HUES64 (cell line): Measurements from ENCODE around the gene NR5A1.
A peak's percentile ranks its signal among the peaks of the same experiment; 100 is the strongest.

Source experiments
- H3K27ac ChIP-seq: 2 replicates; pipeline ENCODE4 v1.7.0; 2013; ENCODE audit warnings: low read depth, low read length, inconsistent platforms
- H3K27me3 ChIP-seq: 2 replicates; pipeline ENCODE4 v1.6.1; 2013; ENCODE audit warnings: mild to moderate bottlenecking, low read length; ENCODE audit not compliant: insufficient read depth
- H3K36me3 ChIP-seq: 2 replicates; pipeline ENCODE4 v1.6.1; 2013; ENCODE audit warnings: mild to moderate bottlenecking, low read length; ENCODE audit not compliant: insufficient read depth
- H3K4me1 ChIP-seq: 2 replicates; pipeline ENCODE4 v1.6.1; 2013; ENCODE audit warnings: mild to moderate bottlenecking, low read length, moderate library complexity; ENCODE audit not compliant: insufficient read depth
- H3K4me3 ChIP-seq: 2 replicates; pipeline ENCODE4 v1.5.1; 2013; ENCODE audit warnings: mild to moderate bottlenecking, low read length, moderate library complexity
- H3K9ac ChIP-seq: 2 replicates; pipeline ENCODE4 v1.6.1; 2013; ENCODE audit warnings: mild to moderate bottlenecking, low read depth, low read length
- H3K9me3 ChIP-seq: 2 replicates; pipeline ENCODE4 v1.6.1; 2013; ENCODE audit warnings: low read depth, low read length; ENCODE audit not compliant: insufficient read depth
- WGBS: fragments of 150-250, 120-280 bp; methylation state at CpG from one replicate; pipeline ENCODE4 v1.1.7; 2013; ENCODE audit warnings: missing lambda C conversion rate; 5-methylcytosine and 5-hydroxymethylcytosine counted together

NR5A1 gene

DNA sequence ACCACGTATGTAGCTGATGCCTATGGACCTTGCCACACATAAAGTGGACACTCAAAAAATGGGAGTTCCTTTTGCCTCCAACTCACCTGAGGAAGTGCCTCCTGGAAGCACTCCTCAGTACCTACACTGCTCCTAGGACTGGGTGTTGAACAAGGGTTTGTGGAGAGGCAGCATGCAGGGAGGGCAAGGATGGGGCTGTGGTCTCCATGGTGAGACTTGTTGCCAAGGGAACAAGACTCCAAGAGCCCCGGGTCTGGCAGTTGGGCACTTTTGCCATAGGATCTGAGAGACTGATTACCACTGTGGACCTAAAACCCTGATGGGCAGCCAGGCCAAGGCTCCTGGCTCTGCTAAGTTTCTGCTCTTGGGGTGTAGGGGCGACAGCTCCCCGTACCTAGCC, 6.9 kb upstream of the NR5A1 start:
- Histone ChIP-seq H3K9ac (no peak overlapping the region), H3K4me1 (no peaks in the 10 kb centered on the region; the same call in 1 of the 2 replicates), H3K36me3 (peaks cover 3% of the 10 kb centered on the region; the same call in 1 of the 2 replicates), H3K4me3 (no peak overlapping the region), H3K27ac (no peak overlapping the region), H3K27me3 (no peaks in the 10 kb centered on the region), H3K9me3 (no peaks in the 10 kb centered on the region)
- 91% methylated on average over 4 of the region's 4 CpGs for WGBS

DNA sequence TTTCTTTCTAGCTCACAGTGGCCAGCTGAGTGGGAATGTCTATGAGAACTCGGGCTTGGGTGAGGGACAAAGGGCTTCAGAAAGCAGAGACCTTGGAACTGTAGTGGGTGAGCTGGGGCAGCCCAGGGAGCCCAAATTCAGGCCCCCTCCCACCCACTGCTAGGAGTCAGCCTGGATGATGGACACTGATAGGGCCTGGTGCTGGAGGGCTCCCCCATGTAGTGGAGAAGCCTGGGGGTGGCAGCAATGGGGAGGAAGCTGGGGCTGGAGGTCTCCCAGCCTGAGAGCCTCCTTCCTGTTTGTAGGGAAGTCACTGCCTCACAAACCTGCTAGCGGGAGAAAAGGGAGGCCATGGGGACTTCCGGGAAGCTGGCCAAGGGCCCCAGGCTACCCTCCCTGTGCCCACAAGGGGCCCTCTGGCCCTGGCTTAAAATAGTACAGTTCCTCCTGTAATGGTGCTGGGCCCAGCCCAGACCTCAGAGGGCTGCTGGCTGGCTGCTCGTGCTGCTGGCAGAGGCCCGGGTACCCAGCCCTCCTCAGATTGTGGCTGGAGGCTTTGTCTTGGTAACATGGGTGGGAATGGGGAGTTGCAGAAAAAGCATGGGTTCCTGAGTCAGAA, 6.3 kb upstream of the NR5A1 start:
- H3K4me1 ChIP-seq, result no peaks in the 10 kb centered on the region; the same call in 1 of the 2 replicates
- no peaks in the 10 kb centered on the region for H3K36me3 ChIP-seq

DNA sequence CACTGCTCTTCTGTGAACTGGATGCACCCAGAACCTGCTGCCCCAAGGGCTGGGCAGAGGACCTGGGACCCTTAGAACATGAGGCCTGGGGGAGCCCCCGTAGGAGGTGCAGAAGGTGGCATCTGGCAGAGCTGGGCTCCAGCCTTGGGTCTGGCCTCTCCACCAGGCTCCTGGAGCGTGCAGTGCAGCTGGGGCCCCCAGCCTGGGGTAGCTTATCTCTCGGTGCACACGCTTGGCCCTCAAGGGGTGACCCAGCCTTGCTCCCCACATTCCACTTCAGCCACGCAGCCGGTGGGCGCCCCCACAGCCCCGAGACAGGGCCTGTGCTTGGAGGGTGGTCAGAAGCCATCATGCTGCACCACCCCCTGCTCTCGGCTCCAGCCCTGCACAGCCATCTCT, 5.6 kb upstream of the NR5A1 start:
- H3K36me3 ChIP-seq, result no peaks in the 10 kb centered on the region
- no peaks in the 10 kb centered on the region; the same call in 1 of the 2 replicates for H3K4me1 ChIP-seq
- H3K9me3 ChIP-seq, result no peaks in the 10 kb centered on the region
- no peak overlapping the region for H3K27ac ChIP-seq
- no peak overlapping the region for H3K9ac ChIP-seq
- no peak overlapping the region for H3K4me3 ChIP-seq
- WGBS, result 90% methylated on average over 9 of the region's 9 CpGs
- H3K27me3 ChIP-seq, result no peaks in the 10 kb centered on the region

More for the DNA sequence above, 6.3 kb upstream of the NR5A1 start:
- Histone ChIP-seq H3K27me3 (no peaks in the 10 kb centered on the region), H3K9ac (no peak overlapping the region), H3K9me3 (no peaks in the 10 kb centered on the region), H3K4me3 (no peak overlapping the region), H3K27ac (no peak overlapping the region)
- WGBS, result 90% methylated on average over 5 of the region's 5 CpGs

DNA sequence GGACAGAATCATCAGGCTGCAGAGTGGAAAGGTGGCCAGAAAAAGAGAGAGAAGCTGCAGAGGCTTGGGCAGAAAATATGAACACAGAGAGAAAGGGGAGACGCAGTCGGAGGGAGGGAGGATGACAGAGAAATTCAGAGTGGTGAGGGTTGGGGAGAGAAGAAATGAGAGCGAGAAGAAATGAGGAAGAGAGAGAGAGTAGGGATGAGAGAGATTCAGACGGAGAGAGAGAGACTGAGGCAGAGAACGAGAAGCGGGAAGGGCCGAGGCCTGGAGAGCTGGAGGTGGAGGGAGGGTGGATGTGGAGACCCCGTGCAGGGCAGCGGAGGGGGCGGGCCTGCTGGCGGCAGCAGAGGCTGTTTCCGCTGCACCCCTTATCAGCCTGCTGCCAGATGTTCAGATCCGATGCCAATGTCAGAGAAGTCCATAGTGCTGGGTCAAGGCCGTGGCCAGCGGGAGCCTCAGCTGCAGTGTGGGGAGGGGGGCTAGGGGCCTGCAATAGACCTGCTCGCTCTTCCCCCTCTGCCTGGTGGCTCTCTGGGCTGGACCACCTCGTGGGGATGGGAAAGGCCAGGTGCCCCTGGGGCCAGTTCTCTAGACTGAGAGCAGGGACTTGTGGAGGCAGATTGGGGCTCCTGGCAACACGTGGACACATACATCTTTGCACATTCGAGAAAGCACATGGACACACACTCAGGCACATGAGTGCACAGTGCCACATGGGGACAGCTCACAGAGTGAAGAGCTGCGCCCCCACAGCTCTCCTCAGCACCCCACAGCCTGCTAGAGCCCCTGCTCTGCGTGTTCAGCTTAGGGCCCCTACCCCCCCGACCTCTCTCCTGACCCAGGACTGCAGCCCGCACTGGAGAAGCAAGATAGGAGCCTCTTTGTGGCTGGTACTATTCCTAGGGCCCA, 4.9 kb upstream of the NR5A1 start:
- Histone ChIP-seq H3K36me3 (no peaks in the 10 kb centered on the region), H3K4me3 (no peak overlapping the region), H3K4me1 (no peaks in the 10 kb centered on the region; the same call in 1 of the 2 replicates), H3K27ac (no peak overlapping the region), H3K9ac (no peak overlapping the region), H3K9me3 (no peaks in the 10 kb centered on the region), H3K27me3 (no peaks in the 10 kb centered on the region)
- 77% methylated on average over 23 of the region's 23 CpGs for WGBS

DNA sequence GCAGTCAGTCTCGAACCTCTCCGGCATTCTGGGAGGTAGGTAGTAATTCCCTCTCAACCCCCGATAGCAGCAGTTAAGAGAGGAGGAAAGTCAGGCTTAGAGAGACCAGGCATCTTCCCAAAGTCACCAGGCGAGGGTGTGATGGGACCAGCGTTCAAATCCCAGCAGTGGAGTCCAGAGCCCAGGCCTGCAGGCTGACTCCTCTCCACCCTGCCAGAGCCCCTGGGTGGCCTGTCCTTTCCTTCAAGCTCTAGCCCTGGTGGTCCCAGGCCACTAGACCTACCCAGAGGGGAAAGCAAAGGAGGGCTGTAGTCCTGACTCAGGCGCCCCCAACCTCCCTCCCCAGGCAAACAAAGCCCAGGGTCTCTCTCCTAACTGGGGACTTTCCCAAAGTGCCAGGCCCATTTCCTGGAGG, 4.2 kb upstream of the NR5A1 start:
- no peak overlapping the region for H3K9ac ChIP-seq
- H3K4me1 ChIP-seq, result no peaks in the 10 kb centered on the region; the same call in 1 of the 2 replicates
- no peaks in the 10 kb centered on the region for H3K36me3 ChIP-seq
- no peak overlapping the region for H3K4me3 ChIP-seq
- H3K27me3 ChIP-seq, result peaks cover 6% of the 10 kb centered on the region; the same call in 1 of the 2 replicates
- no peaks in the 10 kb centered on the region for H3K9me3 ChIP-seq
- no peak overlapping the region for H3K27ac ChIP-seq
- WGBS, result 64% methylated on average over 5 of the region's 6 CpGs

DNA sequence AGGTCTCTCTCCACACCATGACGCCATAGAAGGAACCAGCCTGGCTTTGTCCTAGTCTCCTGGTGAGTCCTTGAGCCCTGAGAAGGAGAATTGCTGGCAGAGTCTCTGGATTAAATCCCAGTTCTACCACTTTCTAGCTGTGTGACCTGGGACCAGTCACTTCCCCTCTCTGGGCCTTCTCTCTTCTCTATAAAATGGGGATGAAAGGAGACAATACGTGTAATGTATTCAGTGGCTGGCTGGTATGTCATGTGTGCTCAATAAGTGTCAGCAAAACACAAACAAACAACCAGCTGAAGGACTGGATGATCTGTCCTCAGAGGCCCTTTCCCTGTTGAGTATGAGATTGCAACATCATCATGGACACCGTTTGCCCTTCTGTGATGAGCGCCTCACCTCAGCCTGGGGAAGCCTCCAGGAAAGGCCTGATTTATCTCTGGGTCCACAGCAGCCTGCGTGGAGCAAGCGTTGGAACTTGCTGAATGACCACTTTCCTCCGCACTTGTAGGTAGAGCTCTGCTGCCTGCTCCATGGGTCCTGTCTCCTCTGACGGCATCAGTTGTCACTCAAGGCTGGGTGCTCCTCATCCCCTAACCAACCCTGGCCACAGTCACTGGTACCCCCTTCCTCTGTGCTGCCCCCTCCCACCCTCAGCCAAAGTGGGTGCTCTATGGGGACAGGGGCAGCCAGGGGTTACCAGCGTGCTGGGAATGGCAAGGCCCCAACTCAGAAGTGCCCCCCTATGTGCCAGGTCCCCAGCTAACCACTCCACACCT, 3.6 kb upstream of the NR5A1 start:
- Histone ChIP-seq H3K27ac (no peak overlapping the region), H3K9me3 (no peaks in the 10 kb centered on the region), H3K4me1 (no peaks in the 10 kb centered on the region; the same call in 1 of the 2 replicates), H3K4me3 (no peak overlapping the region), H3K36me3 (no peaks in the 10 kb centered on the region), H3K9ac (no peak overlapping the region), H3K27me3 (peaks cover 12% of the 10 kb centered on the region)
- WGBS, result 91% methylated on average over 8 of the region's 9 CpGs

DNA sequence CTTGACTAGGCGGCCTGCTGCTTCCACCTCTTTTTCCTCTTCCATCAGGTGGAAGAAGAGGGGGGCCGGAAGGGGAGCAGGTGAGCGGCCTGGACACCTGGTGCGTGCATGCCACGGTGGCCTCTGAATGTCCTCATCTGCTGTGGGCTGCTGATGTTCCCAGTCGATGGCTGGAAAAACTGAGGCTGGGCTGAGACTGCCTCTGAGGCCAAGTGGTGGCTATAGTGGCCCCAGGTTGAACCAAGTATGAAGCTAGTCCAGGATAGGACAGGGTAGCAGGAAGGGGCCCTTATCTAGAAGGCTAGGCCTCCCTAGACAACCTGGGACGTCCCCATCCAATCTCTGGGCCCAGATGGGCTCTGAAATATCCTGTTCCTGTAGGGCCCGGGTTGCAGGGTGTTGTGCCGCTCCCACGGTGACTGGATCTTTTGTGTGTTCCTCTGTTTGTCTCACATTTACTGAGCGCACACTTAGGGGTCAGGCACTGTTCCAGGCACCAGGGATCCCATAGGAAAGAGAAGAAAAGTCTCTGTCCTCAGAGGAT, 753 bp upstream of the NR5A1 start:
- Histone ChIP-seq H3K9me3 (no peaks in the 10 kb centered on the region), H3K27me3 (peaks cover 40% of the 10 kb centered on the region), H3K4me3 (no peak overlapping the region), H3K4me1 (peaks cover 3% of the 10 kb centered on the region; the same call in 1 of the 2 replicates), H3K9ac (no peak overlapping the region), H3K27ac (no peak overlapping the region), H3K36me3 (no peaks in the 10 kb centered on the region)
- 93% methylated on average over 11 of the region's 11 CpGs for WGBS

DNA sequence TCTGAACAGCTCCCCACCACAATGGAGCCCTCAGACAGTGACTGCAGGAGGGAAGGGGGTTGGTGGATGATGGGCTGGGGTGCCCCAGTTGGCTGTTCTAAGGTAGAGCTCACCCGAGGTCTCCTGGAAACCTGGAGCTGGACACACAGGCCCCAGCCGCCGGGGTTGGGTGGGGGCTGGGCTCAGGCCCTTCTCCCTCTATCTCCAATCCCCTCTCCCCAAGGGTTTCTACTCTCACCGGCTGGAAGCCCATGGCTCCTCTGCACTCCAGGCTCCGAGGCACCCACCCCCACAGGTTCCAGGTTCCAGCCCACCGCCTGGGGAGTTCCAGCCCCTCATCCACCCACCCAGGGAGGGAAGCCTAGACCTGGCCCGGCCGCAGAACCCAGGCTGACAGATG, 766 bp downstream of the NR5A1 start:
- H3K4me1 ChIP-seq, result peaks cover 3% of the 10 kb centered on the region; the same call in 1 of the 2 replicates

DNA sequence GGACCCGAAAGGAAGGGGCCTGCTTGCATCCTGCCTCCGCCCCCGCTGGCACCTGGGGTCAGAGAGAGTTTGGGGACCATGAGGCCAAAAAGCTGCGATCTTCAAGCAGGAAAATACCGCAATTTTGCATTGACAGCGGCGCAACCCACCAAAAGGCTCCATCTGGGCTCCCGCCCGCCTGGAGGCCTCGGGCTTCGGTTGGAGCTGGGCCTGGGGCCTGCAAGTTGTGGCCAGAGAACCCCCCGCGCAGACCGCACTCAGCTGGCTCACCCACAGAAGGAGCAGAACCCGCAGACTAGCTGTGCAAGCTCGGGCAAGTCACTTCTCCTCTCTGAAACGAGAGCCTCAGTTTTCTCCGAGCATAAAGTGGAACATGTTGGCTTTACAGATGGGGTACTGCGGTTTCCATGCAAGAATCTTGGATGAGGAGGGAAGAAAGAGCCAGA, 1.3 kb downstream of the NR5A1 start:
- no peak overlapping the region for H3K27ac ChIP-seq
- no peaks in the 10 kb centered on the region for H3K36me3 ChIP-seq
- H3K27me3 ChIP-seq, result peaks cover 60% of the 10 kb centered on the region
- no peak overlapping the region for H3K4me3 ChIP-seq
- peaks cover 3% of the 10 kb centered on the region; the same call in 1 of the 2 replicates for H3K4me1 ChIP-seq
- H3K9ac ChIP-seq, result no peak overlapping the region
- WGBS, result 89% methylated on average over 19 of the region's 19 CpGs
- H3K9me3 ChIP-seq, result no peaks in the 10 kb centered on the region

More for the DNA sequence above, 766 bp downstream of the NR5A1 start:
- Histone ChIP-seq H3K27me3 (peaks cover 55% of the 10 kb centered on the region), H3K9ac (no peak overlapping the region), H3K36me3 (no peaks in the 10 kb centered on the region), H3K9me3 (no peaks in the 10 kb centered on the region), H3K27ac (no peak overlapping the region), H3K4me3 (no peak overlapping the region)
- 72% methylated on average over 8 of the region's 8 CpGs for WGBS

DNA sequence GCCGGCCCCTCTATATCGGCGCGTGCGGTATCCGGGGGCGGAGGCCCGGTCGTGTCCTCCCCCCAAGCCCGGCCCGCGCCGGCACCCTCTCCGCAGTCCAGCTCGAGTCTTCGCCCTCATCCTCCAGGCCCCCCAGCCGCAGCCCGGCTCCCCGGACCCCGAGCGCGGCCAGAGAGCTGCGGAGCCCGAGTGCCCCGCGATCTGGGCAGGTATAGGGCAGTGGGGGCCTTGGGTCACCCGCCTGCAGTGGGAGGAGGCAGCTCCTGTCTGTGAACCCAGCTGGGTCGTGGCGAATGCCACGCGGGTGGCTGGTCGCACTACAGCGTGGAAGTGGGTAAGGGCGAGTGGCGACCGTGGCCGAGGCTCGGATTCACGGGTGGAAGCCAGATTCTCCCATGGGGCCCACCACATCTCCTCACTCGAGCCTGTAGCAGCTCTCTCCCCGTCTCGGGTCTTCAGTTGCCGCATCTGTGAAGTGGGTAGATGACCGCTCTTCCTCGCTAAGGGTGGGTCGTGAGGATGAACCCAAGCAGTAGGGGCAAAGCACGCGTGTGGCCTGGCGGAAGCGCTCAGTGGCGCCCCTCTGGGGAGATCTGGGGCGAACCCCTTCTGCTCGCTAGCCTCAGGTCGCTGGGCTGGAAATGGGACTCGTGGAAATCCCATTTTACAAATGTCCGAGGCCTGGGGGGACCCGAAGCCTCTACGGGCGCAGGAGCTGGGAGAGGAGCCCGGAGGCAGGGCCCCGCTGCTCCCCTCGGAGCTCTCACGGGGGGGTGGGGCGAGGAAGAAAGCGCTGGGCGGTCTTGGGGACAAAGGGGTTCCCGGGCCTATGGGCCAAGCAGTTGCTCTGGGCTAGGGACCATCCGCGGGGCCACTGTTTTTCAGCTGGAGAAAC, 1.9 kb downstream of the NR5A1 start:
- no peaks in the 10 kb centered on the region for H3K9me3 ChIP-seq
- H3K4me3 ChIP-seq, result peak overlapping the region; percentile 38
- no peaks in the 10 kb centered on the region for H3K36me3 ChIP-seq
- no peak overlapping the region for H3K27ac ChIP-seq
- peaks cover 63% of the 10 kb centered on the region for H3K27me3 ChIP-seq
- no peak overlapping the region for H3K9ac ChIP-seq
- peaks cover 3% of the 10 kb centered on the region; the same call in 1 of the 2 replicates for H3K4me1 ChIP-seq
- 42% methylated on average over 69 of the region's 69 CpGs for WGBS
